KMS-11 (cell line): ENCODE data around the gene FOXJ3.

Source experiments
- H2AFZ ChIP-seq: fragments of 200-600 bp; sonication (generic); 2 replicates; pipeline ENCODE4 v1.6.1; 2016; ENCODE audit warnings: antibody characterized with exemption, mixed run types, low read depth
- H3K27ac ChIP-seq: fragments of 200-600 bp; sonication (generic); 2 replicates; pipeline ENCODE4 v1.6.1; 2016; ENCODE audit warnings: mild to moderate bottlenecking, mixed run types
- H3K27me3 ChIP-seq: fragments of 200-600 bp; sonication (generic); 2 replicates; pipeline ENCODE4 v1.6.1; 2017; ENCODE audit warnings: mild to moderate bottlenecking, low read depth, mixed run types, moderate library complexity; ENCODE audit not compliant: insufficient read depth
- H3K36me3 ChIP-seq: fragments of 200-600 bp; sonication (generic); 2 replicates; pipeline ENCODE4 v1.6.1; 2017; ENCODE audit warnings: mild to moderate bottlenecking, mixed run types; ENCODE audit not compliant: insufficient read depth
- H3K4me1 ChIP-seq: fragments of 200-600 bp; sonication (generic); 2 replicates; pipeline ENCODE4 v1.6.1; 2016; ENCODE audit warnings: mild to moderate bottlenecking, low read depth, mixed run types; ENCODE audit not compliant: poor library complexity, severe bottlenecking
- H3K4me2 ChIP-seq: fragments of 200-600 bp; sonication (generic); 2 replicates; pipeline ENCODE4 v1.7.0; 2016; ENCODE audit warnings: mild to moderate bottlenecking, mixed run types
- H3K4me3 ChIP-seq: fragments of 200-600 bp; sonication (generic); IDR thresholded peaks from 2 replicates; pipeline ENCODE4 v1.6.1; 2017; ENCODE audit warnings: low read depth, low read length, mixed read lengths; ENCODE audit not compliant: insufficient read depth
- H3K79me2 ChIP-seq: fragments of 200-600 bp; sonication (generic); 2 replicates; pipeline ENCODE4 v1.6.1; 2016; ENCODE audit warnings: low read depth, mixed run types; ENCODE audit not compliant: insufficient read depth
- H3K9ac ChIP-seq: fragments of 200-600 bp; sonication (generic); 2 replicates; pipeline ENCODE4 v1.6.1; 2016; ENCODE audit warnings: mild to moderate bottlenecking, mixed run types
- H4K20me1 ChIP-seq: fragments of 200-600 bp; sonication (generic); 2 replicates; pipeline ENCODE4 v1.6.1; 2016; ENCODE audit warnings: mild to moderate bottlenecking, mixed run types; ENCODE audit not compliant: insufficient read depth
- CTCF ChIP-seq: fragments of 200-600 bp; sonication (generic); conservative IDR thresholded peaks from 2 replicates; pipeline ENCODE4 v1.6.1; 2017; ENCODE audit warnings: low read depth, mild to moderate bottlenecking, antibody characterized with exemption, low read length, moderate library complexity, mixed read lengths

FOXJ3 gene

GRCh38 chr1:42321731-42322130 is 13.3 kb downstream of the FOXJ3 start:
- Histone ChIP-seq H3K4me3 (no peak overlapping the region), H4K20me1 (peaks cover 6% of the 10 kb centered on the region; the same call in 1 of the 2 replicates), H2AFZ (no peak overlapping the region), H3K27ac (no peak overlapping the region), H3K27me3 (no peaks in the 10 kb centered on the region), H3K4me1 (peaks cover 18% of the 10 kb centered on the region), H3K4me2 (no peak overlapping the region), H3K9ac (no peak overlapping the region), H3K79me2 (peaks cover 90% of the 10 kb centered on the region), H3K36me3 (no peaks in the 10 kb centered on the region)
- TF ChIP-seq CTCF, result no peak

GRCh38 chr1:42320708-42321107 is 14.3 kb downstream of the FOXJ3 start:
- Histone ChIP-seq H3K79me2 (peaks cover 90% of the 10 kb centered on the region), H4K20me1 (peaks cover 6% of the 10 kb centered on the region; the same call in 1 of the 2 replicates), H3K4me1 (peaks cover 18% of the 10 kb centered on the region)

GRCh38 chr1:42319871-42320484 is 15.1 kb downstream of the FOXJ3 start:
- Histone ChIP-seq H3K9ac (no peak overlapping the region), H3K36me3 (no peaks in the 10 kb centered on the region), H3K4me2 (no peak overlapping the region), H3K4me3 (no peak overlapping the region), H4K20me1 (peaks cover 6% of the 10 kb centered on the region; the same call in 1 of the 2 replicates), H3K27me3 (no peaks in the 10 kb centered on the region), H2AFZ (no peak overlapping the region), H3K79me2 (peaks cover 90% of the 10 kb centered on the region), H3K4me1 (peaks cover 18% of the 10 kb centered on the region), H3K27ac (no peak overlapping the region)
- TF ChIP-seq CTCF, result no peak

More at GRCh38 chr1:42320708-42321107, 14.3 kb downstream of the FOXJ3 start:
- TF ChIP-seq CTCF, result no peak
- Histone ChIP-seq H3K4me2 (no peak overlapping the region), H3K4me3 (no peak overlapping the region), H3K27me3 (no peaks in the 10 kb centered on the region), H2AFZ (no peak overlapping the region), H3K27ac (no peak overlapping the region), H3K9ac (no peak overlapping the region), H3K36me3 (no peaks in the 10 kb centered on the region)

- H4K20me1 ChIP-seq, result peaks cover 10% of the 10 kb centered on the region; the same call in 1 of the 2 replicates
- H3K4me3 ChIP-seq, result no peak overlapping the region
- H3K27me3 ChIP-seq, result no peaks in the 10 kb centered on the region
- peaks cover 90% of the 10 kb centered on the region for H3K79me2 ChIP-seq
- H3K4me1 ChIP-seq, result peaks cover 18% of the 10 kb centered on the region
- no peak overlapping the region for H3K9ac ChIP-seq
- H3K36me3 ChIP-seq, result no peaks in the 10 kb centered on the region
- no peak overlapping the region for H2AFZ ChIP-seq
- no peak for TF ChIP-seq CTCF
- H3K4me2 ChIP-seq, result no peak overlapping the region
- H3K27ac ChIP-seq, result no peak overlapping the region
These were observed 15.7 kb downstream of the FOXJ3 start for GRCh38 chr1:42319128-42319851.
